ENCODE measurements around the gene HERPUD1.
A peak's percentile ranks its signal among the peaks of the same experiment; 100 is the strongest.
"Not testable (repeated sequence)": the region's sequence is repeated elsewhere in the genome, so short reads cannot be mapped to it uniquely, and the experiment has no call there.

The HERPUD1 gene

DNA sequence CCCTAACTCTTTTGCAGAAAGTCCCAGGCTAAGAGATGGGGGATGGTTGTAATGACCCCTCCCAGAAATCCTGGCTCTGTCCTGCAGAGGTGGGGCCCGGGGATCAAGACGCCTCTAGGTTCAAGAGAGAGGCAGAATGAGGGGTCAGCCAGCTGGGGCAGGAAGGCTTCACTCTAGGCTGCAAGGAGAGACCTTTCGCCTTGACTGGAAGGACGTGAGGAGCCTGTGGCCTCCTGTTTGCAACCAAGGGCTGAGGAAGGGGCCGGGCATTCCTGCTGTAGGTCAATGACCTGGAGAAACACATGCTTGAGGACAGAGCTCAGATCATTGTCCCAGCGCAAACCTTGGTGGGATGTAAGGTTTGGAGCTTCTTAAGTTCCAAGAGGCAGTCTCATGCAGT is 21.1 kb downstream of the HERPUD1 start:
- no peak for DNase-seq (ENCODE audit: low read depth in 2 of 2, low spot score in 1 of 2)

DNA sequence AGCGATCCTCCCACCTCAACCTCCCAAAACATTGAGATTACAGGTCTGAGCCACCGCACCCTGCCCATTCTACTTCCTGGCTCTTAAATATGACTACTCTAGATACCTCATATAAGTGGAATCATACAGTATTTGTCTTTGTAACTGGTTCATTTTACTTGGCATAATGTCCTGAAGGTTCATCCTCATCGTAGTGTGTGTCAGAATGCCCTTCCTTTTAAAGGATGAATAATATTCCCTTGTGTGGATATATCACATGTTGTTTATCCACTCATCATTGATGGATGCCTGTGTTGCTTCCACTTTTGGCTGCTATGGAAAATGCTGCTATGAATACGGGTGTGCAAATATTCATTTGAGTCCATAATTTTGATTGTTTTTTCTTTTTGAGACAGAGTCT is 24.1 kb downstream of the HERPUD1 start:
- DNase-seq (ENCODE audit: low read depth in 2 of 2, low spot score in 1 of 2), result no peak

DNA sequence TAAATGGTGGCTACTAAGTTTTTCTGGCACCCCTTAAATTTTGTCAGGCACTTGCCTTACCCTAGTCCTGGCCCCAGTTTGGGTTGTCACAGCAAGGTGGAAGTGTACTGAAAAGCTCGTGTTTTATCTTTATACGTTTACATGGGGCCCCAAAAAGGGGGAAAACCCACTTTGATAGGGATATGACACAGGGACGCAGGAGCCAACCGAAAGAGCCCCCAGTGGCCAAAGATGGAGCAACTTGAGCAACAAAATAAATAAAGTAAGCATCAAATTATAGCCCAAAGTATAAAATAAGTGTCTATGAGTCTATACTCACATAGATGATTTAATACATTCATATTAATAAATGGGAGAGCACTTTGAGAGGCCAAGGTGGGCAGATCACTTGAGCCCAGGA is 24.8 kb downstream of the HERPUD1 start:
- DNase-seq (ENCODE audit: low read depth in 2 of 2, low spot score in 1 of 2), result no peak

DNA sequence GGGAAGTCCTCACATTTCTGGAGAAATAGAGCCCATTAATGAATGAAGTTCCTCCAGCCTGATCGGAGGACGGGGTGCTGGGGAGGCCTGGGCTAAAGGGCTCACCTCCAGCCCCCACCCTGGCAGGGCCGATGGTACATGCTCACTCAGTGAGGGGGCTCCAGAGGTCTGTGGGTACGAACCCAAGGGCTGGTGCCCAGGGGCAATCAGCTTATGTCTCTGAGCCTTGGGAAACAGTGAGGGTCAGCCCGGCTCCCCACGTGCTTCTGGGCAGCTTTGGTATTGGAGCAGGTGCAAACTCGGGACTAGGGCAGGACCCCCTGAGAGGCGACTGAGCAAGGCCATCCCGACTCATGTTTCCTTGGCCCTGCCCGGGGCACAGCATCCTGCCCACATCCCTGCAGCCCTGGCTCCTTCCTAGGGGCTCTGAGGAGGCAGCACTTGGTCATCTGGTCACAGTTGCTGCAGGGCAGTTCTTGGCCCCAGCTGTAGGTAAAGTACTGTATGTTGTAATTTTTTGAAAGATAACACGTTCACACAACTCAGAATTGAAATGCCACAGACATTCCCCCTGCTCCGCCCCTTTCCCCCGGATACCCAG is 28.8 kb downstream of the HERPUD1 start:
- DNase-seq (ENCODE audit: low read depth in 2 of 2, low spot score in 1 of 2), result no peak

DNA sequence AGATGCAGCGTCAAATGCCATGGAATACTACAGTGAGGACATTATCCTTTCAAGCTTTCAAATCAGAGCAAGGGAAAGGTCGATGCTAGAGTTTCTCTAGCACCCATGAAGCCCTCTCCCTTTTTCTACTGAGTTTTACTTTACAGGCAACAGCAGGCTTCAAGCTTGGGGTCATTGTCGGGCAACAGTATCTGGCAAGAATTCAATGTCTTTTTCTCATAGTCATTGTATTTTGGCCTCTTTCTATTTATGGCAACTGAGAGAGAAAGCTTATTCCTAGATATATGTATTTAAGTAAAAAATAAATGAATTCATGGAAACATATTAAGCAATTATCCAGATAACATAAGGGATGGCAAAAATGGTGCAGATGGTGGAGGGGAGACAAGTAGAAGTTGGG is 29.4 kb downstream of the HERPUD1 start:
- DNase-seq (ENCODE audit: low read depth in 2 of 2, low spot score in 1 of 2), result no peak

DNA sequence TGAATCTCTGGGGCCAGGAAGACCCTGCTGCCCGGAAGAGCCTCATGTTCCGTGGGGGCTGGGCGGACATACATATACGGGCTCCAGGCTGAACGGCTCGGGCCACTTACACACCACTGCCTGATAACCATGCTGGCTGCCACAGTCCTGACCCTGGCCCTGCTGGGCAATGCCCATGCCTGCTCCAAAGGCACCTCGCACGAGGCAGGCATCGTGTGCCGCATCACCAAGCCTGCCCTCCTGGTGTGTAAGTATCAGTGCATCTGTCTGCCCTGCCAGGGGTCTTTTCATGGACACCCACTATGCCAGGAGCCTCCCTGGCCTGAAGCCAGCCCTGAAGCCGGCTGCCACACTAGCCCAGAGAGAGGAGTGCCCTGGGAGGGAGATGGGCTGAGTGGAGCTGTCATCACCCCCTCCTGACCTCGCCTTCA is 29.9 kb downstream of the HERPUD1 start, which contains the start of gene CETP:
TSS of gene CETP (plus strand) at position 100 of the 431 bp plus-strand sequence. CDS start at position 130, 30 bp downstream.
- DNase-seq (ENCODE audit: low read depth in 2 of 2, low spot score in 1 of 2), result no peak

DNA sequence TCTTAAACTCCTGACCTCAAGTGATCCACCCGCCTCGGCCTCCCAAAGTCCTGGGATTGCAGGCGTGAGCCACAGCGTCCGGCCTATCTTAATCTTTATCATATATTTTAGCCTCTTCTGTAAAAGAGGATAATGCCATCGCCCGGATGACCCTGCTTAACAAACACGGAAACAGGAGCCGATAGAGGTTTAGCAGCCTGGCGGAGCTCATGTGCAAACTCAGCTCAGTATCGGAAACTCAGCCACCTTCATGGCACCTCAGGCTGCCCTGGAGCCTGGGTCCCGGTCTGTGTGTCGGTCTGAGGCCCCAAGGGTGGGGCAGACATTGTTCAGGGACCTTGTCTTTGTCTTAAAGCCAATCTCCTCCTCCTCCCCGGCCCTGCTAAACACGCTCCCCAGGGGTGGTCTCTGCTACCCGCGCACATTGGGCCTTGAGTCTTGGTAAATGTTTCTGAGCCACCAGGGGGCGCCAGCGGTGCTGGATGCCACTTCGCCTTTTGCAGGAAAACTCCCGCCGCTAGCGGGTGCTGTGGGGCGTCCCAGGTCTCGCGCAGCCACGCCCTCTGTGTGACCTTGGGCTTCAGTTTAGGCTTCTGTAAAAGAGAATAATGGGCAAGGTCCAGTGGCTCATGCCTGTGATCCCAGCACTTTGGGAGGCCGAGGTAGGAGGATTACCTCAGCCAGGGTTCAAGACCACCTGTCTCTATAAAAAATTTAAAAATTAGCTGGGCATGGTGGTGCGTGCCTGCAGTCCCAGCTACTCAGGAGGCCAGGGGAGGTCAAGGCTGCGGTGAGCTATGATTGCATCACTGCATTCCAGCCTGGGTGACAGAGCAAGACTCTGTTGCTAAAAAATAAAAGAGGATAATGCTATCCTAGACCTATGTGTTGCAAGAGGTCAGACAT is 32.6 kb downstream of the HERPUD1 start:
- peak; percentile 84 to 96 for DNase-seq (ENCODE audit: low read depth in 2 of 2, low spot score in 1 of 2)

DNA sequence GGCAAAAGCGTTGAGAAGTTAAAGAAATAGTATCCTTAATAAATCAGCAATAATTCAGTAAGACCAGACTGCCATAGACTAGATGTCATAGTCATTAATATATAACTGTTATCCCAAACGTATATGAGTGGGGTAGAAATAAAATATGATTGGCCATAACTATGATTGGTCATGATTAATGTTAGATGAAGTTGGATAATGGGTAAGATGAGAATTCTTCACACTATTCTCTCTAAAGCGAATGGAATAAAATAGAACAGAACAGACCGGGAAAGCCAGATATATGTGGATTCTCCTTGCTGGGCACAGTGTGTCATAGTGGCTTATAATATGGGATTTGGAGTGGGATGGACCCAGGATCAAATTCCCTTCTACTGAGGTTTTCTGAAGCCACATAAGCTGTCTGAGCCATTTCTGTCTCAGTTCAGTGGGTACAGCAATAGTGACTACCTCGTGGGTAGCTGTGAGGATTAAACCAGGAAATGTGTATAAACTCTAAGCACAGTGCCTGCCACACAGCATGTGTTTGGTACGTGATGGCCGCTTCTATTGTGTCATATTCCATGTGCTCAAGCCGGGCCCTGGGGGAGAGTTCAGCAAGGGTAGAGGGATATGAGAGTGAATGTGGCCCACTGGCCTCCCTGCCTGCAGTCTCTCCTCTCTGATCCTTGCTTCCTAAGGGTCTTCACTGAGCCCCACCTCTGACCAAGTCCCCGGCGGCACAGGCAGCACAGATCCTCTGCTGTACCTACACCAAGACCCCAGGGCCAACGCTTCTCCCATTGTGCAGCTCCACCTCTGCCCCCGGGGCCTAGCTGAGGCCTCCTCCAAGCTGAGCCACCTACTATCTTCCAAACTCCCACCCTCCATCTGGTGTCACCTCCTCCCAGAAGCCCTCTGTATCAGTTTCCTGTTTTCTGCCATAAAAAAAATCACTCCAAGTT is 33.5 kb downstream of the HERPUD1 start:
- DNase-seq (ENCODE audit: low read depth in 2 of 2, low spot score in 1 of 2), result no peak

DNA sequence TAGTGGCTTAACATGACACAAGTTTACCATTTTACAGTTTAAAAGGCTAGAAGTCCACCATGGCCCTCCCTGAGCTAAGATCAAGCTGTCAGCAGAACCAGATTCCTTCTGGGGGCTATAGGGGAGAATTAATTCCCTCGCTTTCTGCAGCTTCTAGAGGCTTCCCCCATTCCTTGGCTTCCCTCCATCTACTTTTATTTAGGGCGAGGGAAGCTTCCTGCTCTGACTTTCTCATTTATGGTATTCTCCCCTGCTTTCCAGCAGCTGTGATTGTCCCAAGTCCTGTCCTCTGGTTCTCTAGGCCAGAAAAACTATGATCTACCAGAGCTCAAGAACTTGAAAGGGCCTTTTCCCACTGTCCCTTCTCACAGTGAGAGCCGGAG is 34.1 kb downstream of the HERPUD1 start:
- DNase-seq (ENCODE audit: low read depth in 2 of 2, low spot score in 1 of 2), result no peak

DNA sequence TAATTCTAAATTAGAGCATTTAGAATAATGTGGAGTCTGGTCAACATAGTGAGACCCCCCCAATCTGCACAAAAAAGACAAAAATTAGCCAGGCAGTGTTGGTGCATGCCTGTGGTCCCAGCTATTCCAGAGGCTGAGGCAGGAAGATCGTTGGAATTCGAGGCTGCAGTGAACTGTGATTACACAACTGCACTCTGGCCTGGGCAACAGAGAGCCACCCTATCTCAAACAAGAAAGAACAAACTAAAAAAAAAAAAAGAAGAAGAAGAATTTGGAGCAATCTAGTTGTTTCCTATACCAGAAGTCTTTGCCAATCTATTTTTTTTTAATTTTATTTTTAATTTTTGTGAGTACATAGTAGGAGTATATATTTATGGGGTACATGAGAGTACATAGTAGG is 35.8 kb downstream of the HERPUD1 start:
- DNase-seq (ENCODE audit: low read depth in 2 of 2, low spot score in 1 of 2), result no peak

DNA sequence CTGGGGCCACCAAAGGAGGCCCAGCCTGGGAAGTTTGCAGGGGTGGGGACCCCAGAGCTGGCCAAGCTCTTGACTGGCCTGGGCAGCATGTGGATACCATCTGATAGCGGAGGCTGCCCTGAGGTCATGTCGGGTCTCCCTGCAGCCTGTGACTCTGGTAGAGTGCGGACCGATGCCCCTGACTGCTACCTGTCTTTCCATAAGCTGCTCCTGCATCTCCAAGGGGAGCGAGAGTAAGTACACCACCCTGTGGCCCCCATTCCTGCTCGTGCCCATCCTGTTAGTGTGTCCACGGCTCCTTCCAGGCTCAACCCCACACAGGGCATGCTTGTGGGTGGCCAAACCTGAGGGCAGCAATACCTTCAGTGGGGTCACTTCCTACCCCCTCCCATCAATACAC is 37.8 kb downstream of the HERPUD1 start:
- no peak for DNase-seq (ENCODE audit: low read depth in 2 of 2, low spot score in 1 of 2)

DNA sequence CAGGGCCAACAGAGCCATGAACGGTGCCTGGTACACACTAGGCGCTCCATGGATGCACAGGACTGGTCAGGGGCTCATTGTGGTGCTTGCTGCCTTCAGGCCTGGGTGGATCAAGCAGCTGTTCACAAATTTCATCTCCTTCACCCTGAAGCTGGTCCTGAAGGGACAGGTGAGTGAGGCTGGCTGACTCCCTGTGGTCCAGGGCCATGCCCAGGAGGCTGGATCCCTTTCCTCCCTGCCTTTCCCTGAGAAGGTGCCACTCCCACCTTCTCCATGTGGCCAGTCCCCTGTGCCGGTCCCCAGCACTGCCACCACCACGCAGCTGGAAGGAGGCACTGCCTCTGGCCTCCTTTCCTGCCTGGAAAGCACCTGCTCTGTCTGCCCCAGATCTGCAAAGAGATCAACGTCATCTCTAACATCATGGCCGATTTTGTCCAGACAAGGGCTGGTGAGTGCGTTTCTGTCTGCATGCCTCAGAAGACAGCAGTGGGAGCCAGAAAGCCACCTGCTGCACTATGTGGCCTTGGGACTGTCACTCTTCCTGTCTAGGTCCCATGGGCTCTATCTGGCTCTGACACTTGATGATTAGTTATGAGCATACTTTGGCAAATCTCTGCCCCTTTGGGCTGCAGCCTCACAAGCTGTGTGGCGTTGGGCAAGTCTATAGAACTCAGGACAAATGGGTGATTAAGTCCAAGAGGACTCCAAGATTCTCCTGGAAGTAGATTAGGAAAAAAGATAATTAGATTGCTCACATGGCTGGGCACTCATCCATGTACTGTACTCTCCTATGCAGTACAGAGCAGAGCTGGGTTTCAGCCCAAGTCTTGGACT is 39.2 kb downstream of the HERPUD1 start:
- no peak for DNase-seq (ENCODE audit: low read depth in 2 of 2, low spot score in 1 of 2)

DNA sequence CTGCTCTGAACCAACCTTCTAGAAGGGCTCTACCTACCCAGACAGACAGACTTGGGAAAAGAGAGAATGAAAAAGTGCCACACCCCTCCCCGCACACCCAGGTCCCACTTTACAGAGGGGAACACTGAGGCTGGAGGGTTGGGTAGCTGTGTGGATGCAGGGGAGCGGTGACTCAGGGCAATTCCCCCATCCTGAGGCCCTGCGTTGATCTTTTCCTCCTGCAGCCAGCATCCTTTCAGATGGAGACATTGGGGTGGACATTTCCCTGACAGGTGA is 39.8 kb downstream of the HERPUD1 start:
- DNase-seq (ENCODE audit: low read depth in 2 of 2, low spot score in 1 of 2), result no peak

DNA sequence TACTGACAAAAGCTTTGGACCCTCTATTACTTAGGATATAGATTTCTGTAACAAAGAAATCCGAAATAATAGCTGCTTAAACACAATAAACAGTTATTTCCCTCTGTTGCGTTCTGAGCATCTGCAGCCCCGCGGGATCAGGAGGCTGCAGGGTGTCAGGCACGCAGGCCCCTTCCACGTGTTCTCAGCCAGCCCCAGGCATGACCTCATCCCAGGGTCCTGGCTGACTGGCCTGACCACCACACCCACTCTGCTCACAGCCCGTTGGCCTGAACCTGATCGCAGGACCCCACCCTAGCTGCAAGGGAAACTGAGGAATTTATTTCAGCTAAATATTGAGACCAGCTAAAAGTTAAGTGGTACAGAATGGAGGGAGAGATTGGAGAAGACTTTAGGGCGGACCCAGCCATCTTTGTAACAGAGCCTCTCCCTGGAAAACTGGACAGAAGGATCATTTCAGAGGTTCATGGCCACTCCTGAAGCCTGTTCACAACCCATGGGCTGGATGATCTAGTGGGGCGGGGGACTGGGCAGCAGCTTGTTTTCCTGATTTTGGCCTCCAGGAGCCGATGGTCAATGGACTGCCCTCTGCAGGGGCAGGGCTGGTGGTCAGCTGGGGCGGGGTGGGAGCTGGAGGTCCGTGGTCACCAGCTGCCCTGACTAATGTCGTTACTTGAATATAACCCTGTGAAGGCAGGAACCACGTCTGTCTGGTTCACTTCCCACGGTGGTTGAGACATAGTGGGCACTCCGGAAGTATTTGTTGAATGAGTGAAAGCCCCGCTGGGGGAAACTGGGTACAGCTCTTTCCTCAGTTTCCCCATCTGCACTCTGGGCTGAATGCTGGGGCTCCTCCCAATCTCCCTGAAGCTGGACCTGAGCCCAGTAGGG is 40.7 kb downstream of the HERPUD1 start:
- DNase-seq (ENCODE audit: low read depth in 2 of 2, low spot score in 1 of 2), result no peak

DNA sequence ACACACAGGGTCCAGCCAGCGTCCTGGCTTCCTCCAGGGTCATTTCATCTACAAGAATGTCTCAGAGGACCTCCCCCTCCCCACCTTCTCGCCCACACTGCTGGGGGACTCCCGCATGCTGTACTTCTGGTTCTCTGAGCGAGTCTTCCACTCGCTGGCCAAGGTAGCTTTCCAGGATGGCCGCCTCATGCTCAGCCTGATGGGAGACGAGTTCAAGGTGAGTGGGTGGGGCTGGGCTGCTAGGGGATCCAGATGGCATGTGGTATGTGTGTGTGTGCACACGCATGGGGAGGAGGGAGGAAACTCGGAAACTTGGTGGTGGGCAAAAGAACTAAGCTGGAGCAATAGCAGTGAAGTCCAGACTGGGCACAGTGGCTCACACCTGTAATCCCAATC is 41.4 kb downstream of the HERPUD1 start:
- no peak for DNase-seq (ENCODE audit: low read depth in 2 of 2, low spot score in 1 of 2)

DNA sequence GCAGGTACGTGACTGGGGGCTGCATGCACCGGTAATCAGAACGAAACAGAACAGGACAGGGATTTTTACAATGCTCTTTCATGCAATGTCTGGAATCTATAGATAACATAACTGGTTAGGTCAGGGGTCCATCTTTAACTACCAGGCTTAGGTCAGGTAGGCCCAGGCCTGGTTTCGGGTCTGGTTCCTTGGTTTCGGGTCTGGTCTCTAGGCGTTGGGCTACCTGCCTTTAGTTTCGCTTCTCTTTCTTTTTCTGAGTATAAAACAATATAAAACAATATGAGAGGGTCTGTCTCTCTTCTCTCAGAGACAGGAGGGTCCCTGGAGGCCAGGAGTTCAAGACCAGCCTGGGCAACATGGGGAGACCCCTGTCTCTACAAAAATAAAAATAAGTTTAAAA is 42.0 kb downstream of the HERPUD1 start:
- DNase-seq (ENCODE audit: low read depth in 2 of 2, low spot score in 1 of 2), result not testable (repeated sequence)

DNA sequence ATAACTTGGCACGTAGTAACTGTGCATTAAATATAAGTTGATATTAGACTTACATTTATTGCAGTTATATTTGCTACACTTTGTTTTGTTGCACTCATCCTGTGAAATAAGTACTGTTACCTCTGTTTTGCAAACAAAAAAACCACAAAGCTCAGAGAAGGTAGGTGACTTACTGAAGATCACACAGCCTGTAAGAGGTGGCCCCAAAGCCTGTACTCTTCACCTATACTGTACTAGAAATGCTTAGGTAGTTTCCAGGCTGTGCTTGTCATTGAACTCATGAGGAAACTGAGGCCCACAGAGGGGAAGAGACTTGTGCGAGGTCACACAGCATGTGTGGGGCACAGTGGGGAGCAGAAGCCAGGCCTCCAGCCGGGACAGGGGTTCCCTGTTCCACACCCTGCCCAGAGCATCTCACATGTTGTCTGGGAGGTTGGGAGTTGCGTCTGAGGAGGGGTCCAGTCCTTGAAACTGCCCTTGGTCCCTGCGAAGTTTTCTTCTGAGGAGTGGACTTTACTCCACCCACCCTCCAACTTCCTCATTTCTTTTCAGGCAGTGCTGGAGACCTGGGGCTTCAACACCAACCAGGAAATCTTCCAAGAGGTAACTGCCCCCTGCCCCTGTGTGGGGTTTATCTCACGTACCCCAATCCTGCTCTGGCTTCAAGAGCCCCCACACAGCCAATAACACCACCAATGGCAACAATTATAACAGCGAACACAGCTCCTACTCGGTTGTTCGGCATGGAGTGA is 42.8 kb downstream of the HERPUD1 start:
- no peak for DNase-seq (ENCODE audit: low read depth in 2 of 2, low spot score in 1 of 2)

DNA sequence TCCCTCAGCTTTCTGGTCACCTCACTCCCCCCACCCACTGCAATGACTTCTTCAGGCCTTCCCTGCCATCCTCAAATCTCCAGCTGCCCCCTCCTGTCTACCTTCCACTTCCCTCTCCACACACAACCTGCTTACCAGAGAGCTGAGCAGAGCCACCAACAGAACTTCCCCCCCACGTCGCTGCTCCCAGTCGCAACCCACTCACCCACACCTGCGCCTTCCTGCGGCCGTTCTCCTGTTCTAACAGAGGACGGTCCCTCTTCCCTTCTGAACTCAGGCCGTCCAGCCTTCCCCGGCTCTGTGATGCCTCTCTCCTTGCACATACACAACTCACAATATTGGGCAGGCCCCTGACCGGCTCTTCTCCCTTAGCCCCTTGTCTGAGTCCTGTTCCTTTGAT is 43.8 kb downstream of the HERPUD1 start:
- no peak for DNase-seq (ENCODE audit: low read depth in 2 of 2, low spot score in 1 of 2)

DNA sequence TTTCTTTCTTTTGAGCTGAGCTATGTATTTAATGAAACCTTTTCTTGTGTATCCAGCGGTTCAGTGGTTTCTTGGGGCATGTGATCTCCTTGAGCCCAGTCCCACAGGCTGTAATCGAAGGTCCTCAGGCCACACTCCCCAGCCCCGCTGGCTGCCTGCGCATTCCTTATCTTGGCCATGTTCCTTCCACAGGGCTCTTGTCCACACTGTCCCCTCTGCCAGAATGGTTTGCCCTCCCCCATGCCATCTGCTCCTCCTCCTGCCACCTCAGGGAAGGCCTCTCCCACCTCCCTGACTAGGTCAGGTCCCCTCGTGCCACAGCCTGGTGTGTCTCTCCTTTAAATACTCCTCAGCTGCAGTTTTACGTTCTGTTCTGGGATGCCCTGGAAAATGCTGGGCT is 45.3 kb downstream of the HERPUD1 start:
- DNase-seq (ENCODE audit: low read depth in 2 of 2, low spot score in 1 of 2), result no peak
